H9 (cell line): ENCODE data around the gene SHH. TPM values are rescaled to one million over a fixed set of nuclear protein-coding genes. Genes with fewer than 3 reads are reported as not detected.

Experiments used
- DNase-seq: peaks from one replicate; pipeline ENCODE4 v3.0.0-alpha.2; 2017
- H2AFZ ChIP-seq: one replicate; pipeline ENCODE4 v1.6.1; 2013; ENCODE audit warnings: mild to moderate bottlenecking, low read length, control low read depth, moderate library complexity
- H2AK5ac ChIP-seq: 2 replicates; pipeline ENCODE4 v1.6.1; 2013; ENCODE audit warnings: low read length, control low read depth, mixed read lengths; ENCODE audit not compliant: insufficient read length
- H2BK120ac ChIP-seq: one replicate; pipeline ENCODE4 v1.6.1; 2013; ENCODE audit warnings: low read depth, mild to moderate bottlenecking, low read length, control low read depth, inconsistent platforms; ENCODE audit not compliant: poor library complexity, severe bottlenecking
- H2BK12ac ChIP-seq: 2 replicates; pipeline ENCODE4 v1.6.1; 2013; ENCODE audit warnings: low read length, control low read depth, mixed read lengths, low read depth; ENCODE audit not compliant: insufficient read length
- H2BK15ac ChIP-seq: 2 replicates; pipeline ENCODE4 v1.6.1; 2013; ENCODE audit warnings: low read depth, low read length, control low read depth
- H2BK20ac ChIP-seq: one replicate; pipeline ENCODE4 v1.6.1; 2013; ENCODE audit warnings: low read depth, mild to moderate bottlenecking, low read length, control low read depth, inconsistent platforms; ENCODE audit not compliant: poor library complexity, severe bottlenecking
- H2BK5ac ChIP-seq: 2 replicates; pipeline ENCODE4 v1.6.1; 2013; ENCODE audit warnings: low read length, control low read depth, mixed read lengths; ENCODE audit not compliant: insufficient read length
- H3K14ac ChIP-seq: 2 replicates; pipeline ENCODE4 v1.6.1; 2013; ENCODE audit warnings: low read length, control low read depth; ENCODE audit not compliant: insufficient read depth
- H3K18ac ChIP-seq: 2 replicates; pipeline ENCODE4 v1.6.1; 2013; ENCODE audit warnings: low read depth, mild to moderate bottlenecking, mixed read lengths, low read length, control low read depth; ENCODE audit not compliant: insufficient read length
- H3K23ac ChIP-seq: 2 replicates; pipeline ENCODE4 v1.6.1; 2013; ENCODE audit warnings: low read length, control low read depth, mixed read lengths, low read depth; ENCODE audit not compliant: insufficient read length
- H3K23me2 ChIP-seq: 2 replicates; pipeline ENCODE4 v1.6.1; 2013; ENCODE audit warnings: low read depth, mild to moderate bottlenecking, mixed read lengths, low read length, control low read depth; ENCODE audit not compliant: insufficient read length, poor library complexity, severe bottlenecking
- H3K27ac ChIP-seq: 2 replicates; pipeline ENCODE4 v1.5.1; 2013; ENCODE audit warnings: low read length, control low read depth, mixed read lengths, low read depth; ENCODE audit not compliant: insufficient read length
- H3K27me3 ChIP-seq: 2 replicates; pipeline ENCODE4 v1.6.1; 2013; ENCODE audit warnings: low read length, control low read depth, inconsistent platforms; ENCODE audit not compliant: insufficient read depth
- H3K4ac ChIP-seq: 2 replicates; pipeline ENCODE4 v1.6.1; 2013; ENCODE audit warnings: low read depth, mild to moderate bottlenecking, control low read depth, inconsistent platforms, low read length, moderate library complexity
- H3K4me1 ChIP-seq: 2 replicates; pipeline ENCODE4 v1.6.1; 2013; ENCODE audit warnings: low read length, control low read depth, inconsistent platforms; ENCODE audit not compliant: insufficient read depth
- H3K4me2 ChIP-seq: 2 replicates; pipeline ENCODE4 v1.6.1; 2013; ENCODE audit warnings: low read length, control low read depth, mixed read lengths; ENCODE audit not compliant: insufficient read length, insufficient read depth
- H3K56ac ChIP-seq: 2 replicates; pipeline ENCODE4 v1.6.1; 2013; ENCODE audit warnings: low read depth, mild to moderate bottlenecking, mixed read lengths, low read length, control low read depth; ENCODE audit not compliant: insufficient read length
- H3K79me1 ChIP-seq: 2 replicates; pipeline ENCODE4 v1.6.1; 2013; ENCODE audit warnings: low read depth, mild to moderate bottlenecking, moderate library complexity, low read length, control low read depth, inconsistent platforms; ENCODE audit not compliant: insufficient read depth, poor library complexity, severe bottlenecking
- H3K79me2 ChIP-seq: 2 replicates; pipeline ENCODE4 v1.6.1; 2013; ENCODE audit warnings: low read length, control low read depth, inconsistent platforms; ENCODE audit not compliant: insufficient read depth
- H3K9ac ChIP-seq: 2 replicates; pipeline ENCODE4 v1.6.1; 2013; ENCODE audit warnings: low read length, control low read depth, mixed read lengths; ENCODE audit not compliant: insufficient read length; ENCODE audit errors: extremely low read depth
- H3K9me3 ChIP-seq: one replicate; pipeline ENCODE4 v1.6.1; 2013; ENCODE audit warnings: low read depth, low read length, inconsistent platforms; ENCODE audit not compliant: control insufficient read depth
- H3T11ph ChIP-seq: one replicate; pipeline ENCODE4 v1.6.1; 2013; ENCODE audit warnings: mild to moderate bottlenecking, low read length, control low read depth, inconsistent platforms
- H4K20me1 ChIP-seq: one replicate; pipeline ENCODE4 v1.6.1; 2013; ENCODE audit not compliant: control insufficient read depth, insufficient read length, insufficient read depth
- H4K5ac ChIP-seq: 2 replicates; pipeline ENCODE4 v1.6.1; 2013; ENCODE audit warnings: low read depth, mild to moderate bottlenecking, mixed read lengths, low read length, control low read depth; ENCODE audit not compliant: insufficient read length
- H4K8ac ChIP-seq: replicated peaks from 2 replicates; pipeline ENCODE4 v1.6.1; 2013; ENCODE audit warnings: low read length, control low read depth, mixed read lengths, low read depth; ENCODE audit not compliant: insufficient read length
- H4K91ac ChIP-seq: 2 replicates; pipeline ENCODE4 v1.6.1; 2013; ENCODE audit warnings: low read depth, mild to moderate bottlenecking, moderate library complexity, mixed read lengths, low read length, control low read depth; ENCODE audit not compliant: insufficient read length
- H3K27ac Mint-ChIP-seq, 3 experiments: 2 replicates in 2 of 3; 3 replicates in 1 of 3; pipeline ENCODE4 v1.8.0; 2020 to 2021; ENCODE audit warnings: mixed read lengths in 3 of 3, mild to moderate bottlenecking in 1 of 3, moderate library complexity in 1 of 3
- H3K27me3 Mint-ChIP-seq: 2 replicates; pipeline ENCODE4 v1.8.0; 2021; ENCODE audit warnings: low read depth, mild to moderate bottlenecking, moderate library complexity, mixed read lengths
- H3K36me3 Mint-ChIP-seq, 3 experiments: 2 replicates in 2 of 3; 3 replicates in 1 of 3; pipeline ENCODE4 v1.8.0; 2020 to 2021; ENCODE audit warnings: low read depth in 3 of 3, mixed read lengths in 3 of 3; ENCODE audit not compliant: insufficient read depth in 1 of 3
- H3K4me1 Mint-ChIP-seq, 2 experiments: 2 replicates each; pipeline ENCODE4 v1.8.0; 2020; ENCODE audit warnings: mixed read lengths in 2 of 2
- H3K4me3 Mint-ChIP-seq, 2 experiments: 2 replicates in 1 of 2; 3 replicates in 1 of 2; pipeline ENCODE4 v1.8.0; 2020 to 2021; ENCODE audit warnings: mild to moderate bottlenecking in 2 of 2, mixed read lengths in 2 of 2, moderate library complexity in 1 of 2
- H3K9me3 Mint-ChIP-seq, 2 experiments: 2 replicates in 1 of 2; 3 replicates in 1 of 2; pipeline ENCODE4 v1.8.0; 2020; ENCODE audit warnings: mild to moderate bottlenecking in 2 of 2, mixed read lengths in 2 of 2, moderate library complexity in 1 of 2
- CTCF ChIP-seq: fragments of 200-600 bp; sonication (generic); conservative IDR thresholded peaks from 3 replicates; pipeline ENCODE4 v1.8.0; 2021; ENCODE audit warnings: antibody characterized with exemption, mild to moderate bottlenecking
- WGBS: extraction: QIAGEN DNeasy Blood & Tissue Kit; methylation state at CpG from one replicate; pipeline ENCODE4 v1.1.7; 2013; ENCODE audit warnings: missing lambda C conversion rate, low lambda C conversion rate, mixed read lengths; ENCODE audit not compliant: insufficient read length; ENCODE audit errors: extremely low coverage; 5-methylcytosine and 5-hydroxymethylcytosine counted together
- total RNA-seq: library from RNA; stranded (reverse); gene quantifications from 2 replicates; pipeline ENCODE4 v1.2.1, GENCODE V29; 2021

Gene SHH
- total RNA-seq, 1 experiment from 2014 or later: 0.07 TPM

- H3K23me2 ChIP-seq: peaks cover 8% of the 10 kb centered on the region
- WGBS: no CpG with 5 or more reads among the region's 19 CpGs
- H3K4me2 ChIP-seq: no peak overlapping the region
Measured at GRCh38 chr7:155799514-155799913, 12.7 kb downstream of the SHH start.

More at GRCh38 chr7:155799514-155799913, 12.7 kb downstream of the SHH start:
- Histone ChIP-seq H3K27me3 (peaks cover 34% of the 10 kb centered on the region), H4K91ac (no peak overlapping the region), H3K18ac (no peak overlapping the region), H3K79me2 (no peaks in the 10 kb centered on the region), H2AFZ (no peak overlapping the region), H2BK12ac (no peak overlapping the region), H3K9me3 (no peaks in the 10 kb centered on the region), H3T11ph (no peak overlapping the region), H2BK120ac (no peak overlapping the region), H4K20me1 (no peaks in the 10 kb centered on the region), H3K14ac (no peak overlapping the region), H3K27ac (no peak overlapping the region), H3K4me1 (no peaks in the 10 kb centered on the region), H4K8ac (no peak overlapping the region), H4K5ac (no peak overlapping the region), H3K79me1 (no peaks in the 10 kb centered on the region), H2BK15ac (no peak overlapping the region), H3K9ac (no peak overlapping the region), H3K56ac (no peak overlapping the region), H2BK5ac (no peak overlapping the region), H2BK20ac (no peak overlapping the region), H2AK5ac (no peak overlapping the region), H3K4ac (no peak overlapping the region), H3K23ac (no peak overlapping the region)
- Mint-ChIP-seq H3K9me3 (peaks cover 2 to 8% of the 10 kb centered on the region in 2 experiments; a peak in 2 of 5 replicates), H3K36me3 (peaks cover 0 to 3% (median 0%) of the 10 kb centered on the region in 3 experiments; a peak in 3 of 7 replicates), H3K4me1 (peaks cover 5 to 8% of the 10 kb centered on the region in 2 experiments; a peak in 3 of 4 replicates), H3K27ac (no peak overlapping the region), H3K4me3 (no peak overlapping the region), H3K27me3 (peaks cover 84% of the 10 kb centered on the region)
- no peak for DNase-seq
- no peak for TF ChIP-seq CTCF
